Measurements from ENCODE around the gene WTIP. TPM values are rescaled to one million over a fixed set of nuclear protein-coding genes. Genes with fewer than 3 reads are reported as not detected.

WTIP gene
- total and polyA plus RNA-seq, 5 donors from 2014 or later = 0.27 TPM; not detected in 4

- no peak for DNase-seq
- no peaks in the 10 kb centered on the region for H3K27me3 ChIP-seq (ENCODE audit: control insufficient read depth, insufficient read depth, low read length)
- Mint-ChIP-seq H3K36me3 (no peaks in the 10 kb centered on the region), H3K4me3 (no peak overlapping the region), H3K27ac (no peak overlapping the region), H3K27me3 (peaks cover 8% of the 10 kb centered on the region), H3K9me3 (peaks cover 0 to 1% (median 0%) of the 10 kb centered on the region in 7 donors), H3K4me1 (peaks cover 0 to 4% (median 0%) of the 10 kb centered on the region in 4 donors)
- H3K36me3 ChIP-seq (ENCODE audit: control insufficient read depth, insufficient read depth, low read length) = no peaks in the 10 kb centered on the region
- H3K4me1 ChIP-seq (ENCODE audit: control insufficient read depth, insufficient read depth, low read length, poor library complexity, severe bottlenecking) = no peaks in the 10 kb centered on the region
- H3K9me3 ChIP-seq (ENCODE audit: control insufficient read depth in 2 of 2, low read length in 2 of 2) = no peaks in the 10 kb centered on the region
- no peak overlapping the region for H3K4me3 ChIP-seq (ENCODE audit: low read depth, low read length)
- H3K27ac ChIP-seq (ENCODE audit: insufficient read depth, low read length, poor library complexity, severe bottlenecking) = no peak overlapping the region
- no peak for ATAC-seq (ENCODE audit: low read depth in 2 of 2)
Measured at GRCh38 chr19:34490141-34490766, 8.7 kb downstream of the WTIP start.

DNA sequence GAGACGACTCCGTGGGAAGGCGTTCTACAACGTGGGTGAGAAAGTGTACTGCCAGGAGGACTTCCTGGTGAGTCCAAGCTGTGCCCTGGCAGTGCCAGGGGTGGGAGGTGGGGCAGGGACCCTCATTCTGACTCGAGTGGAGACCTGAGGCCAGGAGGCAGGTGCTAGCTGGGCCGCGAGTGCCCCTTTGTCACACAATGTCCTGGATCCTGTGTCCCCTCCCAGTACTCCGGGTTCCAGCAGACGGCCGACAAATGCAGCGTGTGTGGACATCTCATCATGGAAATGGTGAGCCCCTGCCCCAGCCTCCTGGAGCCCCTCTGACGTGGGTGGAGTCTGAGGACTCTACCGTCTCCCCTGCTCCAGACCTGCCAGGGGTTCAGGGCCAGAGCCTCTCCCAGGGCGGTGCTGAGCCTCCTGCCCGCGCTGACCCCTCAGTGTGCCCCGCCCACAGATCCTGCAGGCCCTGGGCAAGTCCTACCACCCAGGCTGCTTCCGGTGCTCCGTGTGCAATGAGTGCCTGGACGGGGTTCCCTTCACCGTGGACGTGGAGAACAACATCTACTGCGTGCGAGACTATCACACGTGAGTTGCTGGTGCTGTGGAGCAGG, 11.6 kb downstream of the WTIP start:
- Mint-ChIP-seq H3K4me1 (no peaks in the 10 kb centered on the region), H3K36me3 (no peaks in the 10 kb centered on the region), H3K27me3 (no peaks in the 10 kb centered on the region), H3K4me3 (no peak overlapping the region), H3K27ac (no peak overlapping the region), H3K9me3 (peaks cover 0 to 2% (median 0%) of the 10 kb centered on the region in 7 donors)
- ATAC-seq (ENCODE audit: low read depth in 2 of 2) (no peak), DNase-seq (no peak)
- Histone ChIP-seq H3K4me1 (ENCODE audit: control insufficient read depth, insufficient read depth, low read length, poor library complexity, severe bottlenecking) (no peaks in the 10 kb centered on the region), H3K9me3 (ENCODE audit: control insufficient read depth in 2 of 2, low read length in 2 of 2) (no peaks in the 10 kb centered on the region), H3K4me3 (ENCODE audit: low read depth, low read length) (no peak overlapping the region), H3K27ac (ENCODE audit: insufficient read depth, low read length, poor library complexity, severe bottlenecking) (no peak overlapping the region), H3K27me3 (ENCODE audit: control insufficient read depth, insufficient read depth, low read length) (no peaks in the 10 kb centered on the region), H3K36me3 (ENCODE audit: control insufficient read depth, insufficient read depth, low read length) (no peaks in the 10 kb centered on the region)

DNA sequence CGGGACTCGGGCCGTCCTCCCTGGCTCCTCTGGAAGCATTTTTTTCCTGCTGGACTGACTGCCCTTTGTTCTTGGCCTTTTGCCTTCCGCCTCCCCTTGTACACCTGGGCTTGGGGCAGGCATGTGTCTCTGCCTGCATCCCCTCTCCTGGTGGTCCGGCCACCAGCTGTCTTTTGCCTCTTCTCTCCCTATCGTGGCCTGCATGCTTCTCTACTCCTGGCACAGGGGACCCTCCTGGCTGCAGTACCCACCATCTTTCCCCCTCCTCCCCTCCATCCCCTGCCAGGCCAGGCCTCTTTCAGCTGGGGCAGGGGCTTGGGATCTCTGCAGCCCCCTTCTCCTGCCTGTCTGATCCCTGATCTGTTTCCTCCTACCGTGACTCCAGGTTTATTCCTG, 12.1 kb downstream of the WTIP start:
- Histone ChIP-seq H3K36me3 (ENCODE audit: control insufficient read depth, insufficient read depth, low read length) (no peaks in the 10 kb centered on the region), H3K27ac (ENCODE audit: insufficient read depth, low read length, poor library complexity, severe bottlenecking) (no peak overlapping the region), H3K4me1 (ENCODE audit: control insufficient read depth, insufficient read depth, low read length, poor library complexity, severe bottlenecking) (no peaks in the 10 kb centered on the region), H3K27me3 (ENCODE audit: control insufficient read depth, insufficient read depth, low read length) (no peaks in the 10 kb centered on the region), H3K4me3 (ENCODE audit: low read depth, low read length) (no peak overlapping the region), H3K9me3 (ENCODE audit: control insufficient read depth in 2 of 2, low read length in 2 of 2) (no peaks in the 10 kb centered on the region)
- Mint-ChIP-seq H3K4me3 (no peak overlapping the region), H3K27me3 (no peaks in the 10 kb centered on the region), H3K36me3 (no peaks in the 10 kb centered on the region), H3K27ac (no peak overlapping the region), H3K4me1 (no peaks in the 10 kb centered on the region), H3K9me3 (peaks cover 0 to 2% (median 0%) of the 10 kb centered on the region in 7 donors)
- ATAC-seq (ENCODE audit: low read depth in 2 of 2) (no peak), DNase-seq (no peak)

- Histone ChIP-seq H3K9me3 (ENCODE audit: control insufficient read depth in 2 of 2, low read length in 2 of 2) (no peaks in the 10 kb centered on the region), H3K4me1 (ENCODE audit: control insufficient read depth, insufficient read depth, low read length, poor library complexity, severe bottlenecking) (no peaks in the 10 kb centered on the region), H3K4me3 (ENCODE audit: low read depth, low read length) (no peak overlapping the region), H3K27ac (ENCODE audit: insufficient read depth, low read length, poor library complexity, severe bottlenecking) (no peak overlapping the region), H3K27me3 (ENCODE audit: control insufficient read depth, insufficient read depth, low read length) (no peaks in the 10 kb centered on the region), H3K36me3 (ENCODE audit: control insufficient read depth, insufficient read depth, low read length) (no peaks in the 10 kb centered on the region)
- peaks cover 2% of the 10 kb centered on the region for H3K27me3 Mint-ChIP-seq
- no peaks in the 10 kb centered on the region for H3K36me3 Mint-ChIP-seq
- no peak overlapping the region for H3K4me3 Mint-ChIP-seq
- no peak for DNase-seq
- no peak overlapping the region for H3K27ac Mint-ChIP-seq
- peaks cover 0 to 2% (median 0%) of the 10 kb centered on the region in 7 donors for H3K9me3 Mint-ChIP-seq
- no peak for ATAC-seq (ENCODE audit: low read depth in 2 of 2)
- no peaks in the 10 kb centered on the region for H3K4me1 Mint-ChIP-seq
Measured at GRCh38 chr19:34494601-34495000, 13.0 kb downstream of the WTIP start.

GRCh38 chr19:34495416-34495815, 13.9 kb downstream of the WTIP start:
- peaks cover 0 to 6% (median 0%) of the 10 kb centered on the region in 4 donors for H3K4me1 Mint-ChIP-seq
- H3K27me3 Mint-ChIP-seq = peaks cover 9% of the 10 kb centered on the region
- no peak overlapping the region for H3K4me3 Mint-ChIP-seq
- ATAC-seq (ENCODE audit: low read depth in 2 of 2) (no peak), DNase-seq (no peak)
- Histone ChIP-seq H3K4me1 (ENCODE audit: control insufficient read depth, insufficient read depth, low read length, poor library complexity, severe bottlenecking) (peaks cover 5% of the 10 kb centered on the region), H3K27ac (ENCODE audit: insufficient read depth, low read length, poor library complexity, severe bottlenecking) (no peak overlapping the region), H3K36me3 (ENCODE audit: control insufficient read depth, insufficient read depth, low read length) (no peaks in the 10 kb centered on the region), H3K9me3 (ENCODE audit: control insufficient read depth in 2 of 2, low read length in 2 of 2) (no peaks in the 10 kb centered on the region), H3K4me3 (ENCODE audit: low read depth, low read length) (no peak overlapping the region), H3K27me3 (ENCODE audit: control insufficient read depth, insufficient read depth, low read length) (no peaks in the 10 kb centered on the region)
- no peaks in the 10 kb centered on the region for H3K36me3 Mint-ChIP-seq
- peaks cover 0 to 2% (median 0%) of the 10 kb centered on the region in 7 donors for H3K9me3 Mint-ChIP-seq
- no peak overlapping the region for H3K27ac Mint-ChIP-seq

DNA sequence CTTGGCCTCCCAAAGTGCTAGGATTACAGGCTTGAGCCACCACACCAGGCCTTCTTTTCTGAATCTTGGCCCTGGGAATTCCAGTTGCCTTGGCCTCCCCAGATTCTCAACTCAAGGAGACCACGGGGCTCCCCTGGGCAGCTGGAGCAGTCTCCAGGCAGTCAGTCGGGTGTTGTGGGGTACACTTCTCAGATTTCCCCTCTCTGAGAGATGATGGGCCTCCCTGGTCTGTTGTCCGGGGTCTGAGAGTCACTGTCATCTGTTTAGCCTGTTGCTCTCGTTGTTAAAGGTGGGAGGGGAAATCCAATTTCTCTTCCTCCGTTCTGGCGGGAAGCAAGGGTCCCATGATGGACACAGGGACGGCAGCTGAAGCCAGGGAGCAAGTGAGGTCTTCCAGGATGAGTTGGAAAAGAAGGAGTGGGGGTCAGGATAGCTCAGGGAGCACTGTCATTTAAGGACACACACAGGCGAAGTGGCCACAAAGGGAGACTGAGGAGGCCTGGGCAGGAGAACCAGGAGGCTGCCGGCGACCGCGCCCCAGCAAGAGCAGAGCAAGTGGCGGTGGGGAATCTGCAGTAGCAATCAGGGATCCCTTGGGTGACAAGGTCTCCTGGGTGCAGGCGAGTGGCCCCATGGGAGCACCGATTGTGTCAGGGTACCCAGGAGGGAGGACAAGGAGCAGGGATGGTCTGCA, 15.7 kb downstream of the WTIP start:
- Mint-ChIP-seq H3K27me3 (peaks cover 17% of the 10 kb centered on the region), H3K4me3 (no peak overlapping the region), H3K4me1 (peaks cover 0 to 13% (median 3%) of the 10 kb centered on the region in 4 donors), H3K9me3 (peaks cover 0 to 3% (median 0%) of the 10 kb centered on the region in 7 donors), H3K36me3 (no peaks in the 10 kb centered on the region), H3K27ac (peak overlapping the region in 2 of 3 donors; percentile 29 to 73)
- no peaks in the 10 kb centered on the region for H3K9me3 ChIP-seq (ENCODE audit: control insufficient read depth in 2 of 2, low read length in 2 of 2)
- peaks cover 18% of the 10 kb centered on the region for H3K4me1 ChIP-seq (ENCODE audit: control insufficient read depth, insufficient read depth, low read length, poor library complexity, severe bottlenecking)
- no peak for ATAC-seq (ENCODE audit: low read depth in 2 of 2)
- no peak for DNase-seq
- no peaks in the 10 kb centered on the region for H3K36me3 ChIP-seq (ENCODE audit: control insufficient read depth, insufficient read depth, low read length)
- no peaks in the 10 kb centered on the region for H3K27me3 ChIP-seq (ENCODE audit: control insufficient read depth, insufficient read depth, low read length)
- no peak overlapping the region for H3K4me3 ChIP-seq (ENCODE audit: low read depth, low read length)
- no peak overlapping the region for H3K27ac ChIP-seq (ENCODE audit: insufficient read depth, low read length, poor library complexity, severe bottlenecking)

DNA sequence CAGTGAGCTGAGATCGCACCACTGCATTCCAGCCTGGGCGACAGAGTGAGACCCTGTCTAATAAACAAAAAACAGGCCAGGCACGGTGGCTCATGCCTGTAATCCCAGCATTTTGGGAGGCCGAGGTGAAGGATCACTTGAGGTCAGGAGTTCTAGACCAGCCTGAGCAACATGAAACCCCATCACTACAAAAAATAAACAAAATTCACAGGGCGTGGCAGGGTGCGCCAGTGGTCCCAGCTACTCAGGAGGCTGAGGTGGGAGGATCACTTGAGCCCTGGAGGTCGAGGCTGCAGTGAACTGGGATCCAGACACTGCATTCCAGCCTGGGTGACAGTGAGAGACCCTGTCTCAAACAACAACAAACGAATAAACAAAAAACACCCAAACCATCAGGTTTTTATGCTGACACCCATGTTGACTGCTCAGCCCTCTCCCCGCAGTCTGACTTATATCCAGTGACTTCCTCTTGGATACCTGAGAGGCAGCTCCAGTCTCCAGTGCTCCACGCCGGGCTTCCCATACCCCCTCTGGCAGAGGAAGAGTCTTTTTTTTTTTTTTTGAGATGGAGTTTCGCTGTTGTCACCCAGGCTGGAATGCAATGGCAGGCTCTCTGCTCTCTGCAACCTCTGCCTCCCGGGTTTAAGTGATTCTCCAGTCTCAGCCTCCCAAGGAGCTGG, 17.7 kb downstream of the WTIP start:
- Mint-ChIP-seq H3K4me1 (peaks cover 0 to 13% (median 5%) of the 10 kb centered on the region in 4 donors), H3K36me3 (no peaks in the 10 kb centered on the region), H3K27ac (peak overlapping the region in 1 of 3 donors; percentile 78), H3K27me3 (peaks cover 27% of the 10 kb centered on the region), H3K4me3 (no peak overlapping the region), H3K9me3 (peaks cover 0 to 2% (median 0%) of the 10 kb centered on the region in 7 donors)
- H3K36me3 ChIP-seq (ENCODE audit: control insufficient read depth, insufficient read depth, low read length) = no peaks in the 10 kb centered on the region
- DNase-seq = no peak
- H3K27me3 ChIP-seq (ENCODE audit: control insufficient read depth, insufficient read depth, low read length) = no peaks in the 10 kb centered on the region
- no peaks in the 10 kb centered on the region for H3K9me3 ChIP-seq (ENCODE audit: control insufficient read depth in 2 of 2, low read length in 2 of 2)
- H3K4me1 ChIP-seq (ENCODE audit: control insufficient read depth, insufficient read depth, low read length, poor library complexity, severe bottlenecking) = peaks cover 18% of the 10 kb centered on the region
- no peak overlapping the region for H3K4me3 ChIP-seq (ENCODE audit: low read depth, low read length)
- no peak overlapping the region for H3K27ac ChIP-seq (ENCODE audit: insufficient read depth, low read length, poor library complexity, severe bottlenecking)
- no peak for ATAC-seq (ENCODE audit: low read depth in 2 of 2)

Data from CD4-positive, CD25-positive, alpha-beta regulatory T cell (primary cell).